Nephron (organoid): ENCODE data around the gene SHB.
A peak's percentile ranks its signal among the peaks of the same experiment; 100 is the strongest.

Experiments used
- H3K27ac Mint-ChIP-seq, 3 experiments: 2 replicates each; pipeline ENCODE4 v1.8.0; 2020; ENCODE audit warnings: mixed read lengths in 3 of 3, mild to moderate bottlenecking in 2 of 3, moderate library complexity in 1 of 3
- H3K27me3 Mint-ChIP-seq: 2 replicates; pipeline ENCODE4 v1.8.0; 2021; ENCODE audit warnings: low read depth, mild to moderate bottlenecking, moderate library complexity, mixed read lengths
- H3K36me3 Mint-ChIP-seq: 2 replicates; pipeline ENCODE4 v1.8.0; 2020; ENCODE audit warnings: low read depth, mixed read lengths
- H3K4me1 Mint-ChIP-seq: 2 replicates; pipeline ENCODE4 v1.8.0; 2020; ENCODE audit warnings: mixed read lengths
- H3K4me3 Mint-ChIP-seq, 3 experiments: 2 replicates each; pipeline ENCODE4 v1.8.0; 2020; ENCODE audit warnings: mild to moderate bottlenecking in 3 of 3, mixed read lengths in 3 of 3, moderate library complexity in 2 of 3
- H3K9me3 Mint-ChIP-seq: 2 replicates; pipeline ENCODE4 v1.8.0; 2020; ENCODE audit warnings: mixed read lengths
- CTCF ChIP-seq, 3 experiments: fragments of 200-600 bp; sonication (generic); IDR thresholded peaks; one replicate each; pipeline ENCODE4 v1.5.0; 2021; ENCODE audit warnings: antibody characterized with exemption in 3 of 3; ENCODE audit not compliant: unreplicated experiment in 3 of 3

The SHB gene

GRCh38 chr9:38000332-38000731 lies 68.7 kb downstream of the SHB start:
- no peaks in the 10 kb centered on the region for H3K9me3 Mint-ChIP-seq
- H3K27me3 Mint-ChIP-seq, result peaks cover 4% of the 10 kb centered on the region
- H3K4me3 Mint-ChIP-seq, result no peak overlapping the region
- TF ChIP-seq CTCF (IDR thresholded peaks at IDR 0.05; ENCODE audit: unreplicated experiment in 3 of 3), result no peak
- H3K27ac Mint-ChIP-seq, result no peak overlapping the region
- peaks cover 64% of the 10 kb centered on the region for H3K4me1 Mint-ChIP-seq
- H3K36me3 Mint-ChIP-seq, result no peaks in the 10 kb centered on the region

- Mint-ChIP-seq H3K4me1 (peaks cover 70% of the 10 kb centered on the region), H3K27me3 (peaks cover 4% of the 10 kb centered on the region), H3K27ac (peak overlapping the region in 2 of 3 experiments; percentile 64 to 89), H3K36me3 (no peaks in the 10 kb centered on the region), H3K4me3 (no peak overlapping the region), H3K9me3 (no peaks in the 10 kb centered on the region)
- TF ChIP-seq CTCF (IDR thresholded peaks at IDR 0.05; ENCODE audit: unreplicated experiment in 3 of 3), result no peak
Measured at GRCh38 chr9:37999588-38000189, 69.3 kb downstream of the SHB start.

- Mint-ChIP-seq H3K4me1 (peaks cover 77% of the 10 kb centered on the region), H3K9me3 (no peaks in the 10 kb centered on the region), H3K4me3 (peak overlapping the region in 1 of 3 experiments; percentile 15), H3K27ac (peak overlapping the region; percentile 64 to 89 (median 67)), H3K27me3 (peaks cover 4% of the 10 kb centered on the region), H3K36me3 (no peaks in the 10 kb centered on the region)
- no peak for TF ChIP-seq CTCF (IDR thresholded peaks at IDR 0.05; ENCODE audit: unreplicated experiment in 3 of 3)
Measured at GRCh38 chr9:37998881-37999587, 70.0 kb downstream of the SHB start.

- peaks cover 4% of the 10 kb centered on the region for H3K27me3 Mint-ChIP-seq
- H3K4me3 Mint-ChIP-seq, result no peak overlapping the region
- peaks cover 81% of the 10 kb centered on the region for H3K4me1 Mint-ChIP-seq
- H3K27ac Mint-ChIP-seq, result peak overlapping the region; percentile 26 to 61 (median 55)
- no peaks in the 10 kb centered on the region for H3K9me3 Mint-ChIP-seq
- no peaks in the 10 kb centered on the region for H3K36me3 Mint-ChIP-seq
- no peak for TF ChIP-seq CTCF (IDR thresholded peaks at IDR 0.05; ENCODE audit: unreplicated experiment in 3 of 3)
Measured at GRCh38 chr9:37997636-37998374, 71.2 kb downstream of the SHB start.

GRCh38 chr9:37996819-37997217 lies 72.2 kb downstream of the SHB start:
- Mint-ChIP-seq H3K9me3 (no peaks in the 10 kb centered on the region), H3K4me3 (no peak overlapping the region), H3K27me3 (peaks cover 4% of the 10 kb centered on the region), H3K4me1 (peaks cover 77% of the 10 kb centered on the region), H3K36me3 (no peaks in the 10 kb centered on the region), H3K27ac (peak overlapping the region in 2 of 3 experiments; percentile 26 to 61)
- no peak for TF ChIP-seq CTCF (IDR thresholded peaks at IDR 0.05; ENCODE audit: unreplicated experiment in 3 of 3)
